ENCODE data around the gene FOXP1.
A peak's percentile ranks its signal among the peaks of the same experiment; 100 is the strongest.

The FOXP1 gene

DNA sequence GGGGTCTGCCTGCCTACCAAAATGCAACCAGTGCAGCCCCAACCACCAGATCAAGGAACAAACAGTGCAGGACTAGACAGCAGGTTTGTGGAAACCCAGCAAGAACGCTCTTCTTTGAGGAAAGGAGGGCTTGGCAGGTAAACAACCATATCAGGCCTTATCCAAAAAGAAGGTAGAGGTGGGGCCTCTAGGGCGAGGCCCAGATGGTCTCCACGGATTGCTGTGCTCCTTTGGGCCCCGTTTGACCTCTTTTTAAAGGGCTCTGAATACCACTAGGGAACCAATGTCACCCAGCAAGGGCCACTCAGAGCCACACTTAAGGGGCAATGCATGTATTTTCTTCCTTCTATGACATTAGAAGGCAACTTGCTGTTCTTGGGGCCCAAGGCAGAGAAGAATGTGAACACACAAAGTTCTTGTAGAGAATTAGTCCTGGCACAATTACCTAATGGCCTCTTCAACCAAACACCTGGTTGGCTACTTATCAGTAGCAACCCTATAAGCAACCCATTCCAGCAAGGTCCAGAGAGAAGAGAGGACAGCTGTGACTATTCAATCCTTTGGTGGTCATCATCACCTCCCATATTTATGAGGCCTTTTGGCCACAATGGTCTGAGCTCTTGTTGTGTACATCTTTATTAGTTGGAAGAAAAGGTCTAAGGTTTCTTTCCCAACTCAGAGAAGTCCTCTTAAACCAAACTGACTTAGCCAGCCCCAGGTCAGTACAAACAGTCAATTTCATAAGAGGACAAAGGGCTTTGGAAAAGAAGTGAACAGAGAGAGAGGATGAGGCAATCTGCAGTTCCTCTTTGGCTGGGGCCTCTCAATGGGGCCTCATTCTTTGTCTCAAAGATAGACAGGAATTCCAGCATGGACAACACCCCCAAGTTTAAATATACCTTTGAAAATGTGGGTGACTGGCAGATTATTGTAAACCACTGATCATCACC, 36.0 kb downstream of the FOXP1 start:
- peaks cover 15% of the 10 kb centered on the region for H3K4me1 ChIP-seq (ENCODE audit: control insufficient read depth, insufficient read depth, low read length)
- no peaks in the 10 kb centered on the region for H3K27me3 ChIP-seq (ENCODE audit: control insufficient read depth in 1 of 2, insufficient read depth in 2 of 2, low read length in 2 of 2)
- H3K27ac ChIP-seq (ENCODE audit: low read length): peak overlapping the region; percentile 19
- H3K9ac ChIP-seq (ENCODE audit: low read length in 2 of 2): no peak overlapping the region
- no peak overlapping the region for H3K4me3 ChIP-seq (ENCODE audit: low read length in 2 of 2)
- no peaks in the 10 kb centered on the region for H3K9me3 ChIP-seq (ENCODE audit: control insufficient read depth in 2 of 2, low read length in 2 of 2)
- no peaks in the 10 kb centered on the region for H3K36me3 ChIP-seq (ENCODE audit: control insufficient read depth in 2 of 2, insufficient read depth in 2 of 2, low read length in 2 of 2)

DNA sequence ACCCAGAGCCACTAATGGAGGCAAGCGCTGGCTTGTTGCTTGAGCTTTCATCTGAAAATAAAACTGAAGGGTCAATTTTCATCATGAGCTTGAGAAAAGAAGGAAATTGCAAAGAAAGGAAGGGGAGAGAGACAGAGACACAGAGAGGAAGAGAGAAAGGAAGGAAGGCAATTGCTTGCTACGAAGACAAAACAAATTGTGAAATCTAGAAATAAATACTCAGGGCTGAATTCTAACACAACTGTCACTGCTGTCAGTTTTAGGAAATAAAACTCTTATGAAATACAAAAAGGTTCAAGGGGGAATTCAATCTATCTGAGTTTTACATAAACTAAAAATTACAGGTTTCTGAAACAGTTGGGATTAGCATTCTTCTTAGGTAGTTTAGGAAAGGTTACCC, 36.7 kb downstream of the FOXP1 start:
- Histone ChIP-seq H3K27me3 (ENCODE audit: control insufficient read depth in 1 of 2, insufficient read depth in 2 of 2, low read length in 2 of 2) (no peaks in the 10 kb centered on the region), H3K9ac (ENCODE audit: low read length in 2 of 2) (no peak overlapping the region), H3K9me3 (ENCODE audit: control insufficient read depth in 2 of 2, low read length in 2 of 2) (no peaks in the 10 kb centered on the region), H3K4me3 (ENCODE audit: low read length in 2 of 2) (no peak overlapping the region), H3K27ac (ENCODE audit: low read length) (peak overlapping the region; percentile 19), H3K36me3 (ENCODE audit: control insufficient read depth in 2 of 2, insufficient read depth in 2 of 2, low read length in 2 of 2) (no peaks in the 10 kb centered on the region), H3K4me1 (ENCODE audit: control insufficient read depth, insufficient read depth, low read length) (peaks cover 20% of the 10 kb centered on the region)

GRCh38 chr3:71545330-71545729, 38.2 kb downstream of the FOXP1 start:
- no peak overlapping the region for H3K27ac ChIP-seq (ENCODE audit: low read length)
- no peaks in the 10 kb centered on the region for H3K36me3 ChIP-seq (ENCODE audit: control insufficient read depth in 2 of 2, insufficient read depth in 2 of 2, low read length in 2 of 2)
- H3K9ac ChIP-seq (ENCODE audit: low read length in 2 of 2): no peak overlapping the region
- H3K4me1 ChIP-seq (ENCODE audit: control insufficient read depth, insufficient read depth, low read length): peaks cover 30% of the 10 kb centered on the region
- H3K27me3 ChIP-seq (ENCODE audit: control insufficient read depth in 1 of 2, insufficient read depth in 2 of 2, low read length in 2 of 2): no peaks in the 10 kb centered on the region
- H3K9me3 ChIP-seq (ENCODE audit: control insufficient read depth in 2 of 2, low read length in 2 of 2): no peaks in the 10 kb centered on the region
- no peak overlapping the region for H3K4me3 ChIP-seq (ENCODE audit: low read length in 2 of 2)

DNA sequence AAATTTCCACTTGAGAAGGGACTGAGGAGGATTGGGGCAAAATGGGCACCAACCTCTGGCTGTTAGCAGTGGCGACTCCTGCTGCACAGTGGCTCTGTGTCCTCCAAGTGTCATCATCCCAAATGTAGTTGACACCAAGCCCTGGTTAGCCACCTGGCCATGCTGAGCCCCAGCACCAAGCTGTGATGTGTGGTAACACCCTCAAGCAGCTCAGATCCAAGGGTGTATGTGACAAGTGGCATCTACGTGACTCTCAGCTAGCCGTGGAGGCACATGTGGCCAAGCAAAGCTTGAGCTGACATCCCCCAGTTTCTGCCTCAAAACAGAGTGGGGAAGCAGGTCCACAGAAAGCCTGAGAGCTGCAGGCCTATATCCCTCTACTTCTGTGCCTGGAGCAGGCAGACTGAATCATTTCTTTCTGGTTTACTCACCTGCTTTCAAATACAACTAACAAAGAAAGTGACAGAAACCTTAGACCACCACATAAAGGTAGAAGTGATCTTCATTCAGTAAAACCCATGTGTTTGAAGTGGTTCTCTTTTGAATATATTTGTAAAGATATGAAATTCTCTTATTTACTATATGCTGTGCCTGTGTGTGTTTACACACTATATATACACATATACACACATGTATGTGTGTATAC, 40.0 kb downstream of the FOXP1 start:
- no peak overlapping the region for H3K9ac ChIP-seq (ENCODE audit: low read length in 2 of 2)

GRCh38 chr3:71542521-71543370, 40.8 kb downstream of the FOXP1 start:
- Histone ChIP-seq H3K4me1 (ENCODE audit: control insufficient read depth, insufficient read depth, low read length) (peaks cover 26% of the 10 kb centered on the region), H3K9ac (ENCODE audit: low read length in 2 of 2) (peak overlapping the region in 1 of 2 donors; percentile 52), H3K27me3 (ENCODE audit: control insufficient read depth in 1 of 2, insufficient read depth in 2 of 2, low read length in 2 of 2) (no peaks in the 10 kb centered on the region), H3K9me3 (ENCODE audit: control insufficient read depth in 2 of 2, low read length in 2 of 2) (no peaks in the 10 kb centered on the region), H3K27ac (ENCODE audit: low read length) (peak overlapping the region; percentile 72), H3K36me3 (ENCODE audit: control insufficient read depth in 2 of 2, insufficient read depth in 2 of 2, low read length in 2 of 2) (no peaks in the 10 kb centered on the region), H3K4me3 (ENCODE audit: low read length in 2 of 2) (peak overlapping the region; percentile 67 to 69)

More for the DNA sequence above, 40.0 kb downstream of the FOXP1 start:
- peak overlapping the region; percentile 67 to 69 for H3K4me3 ChIP-seq (ENCODE audit: low read length in 2 of 2)
- no peaks in the 10 kb centered on the region for H3K27me3 ChIP-seq (ENCODE audit: control insufficient read depth in 1 of 2, insufficient read depth in 2 of 2, low read length in 2 of 2)
- no peaks in the 10 kb centered on the region for H3K9me3 ChIP-seq (ENCODE audit: control insufficient read depth in 2 of 2, low read length in 2 of 2)
- no peaks in the 10 kb centered on the region for H3K36me3 ChIP-seq (ENCODE audit: control insufficient read depth in 2 of 2, insufficient read depth in 2 of 2, low read length in 2 of 2)
- H3K27ac ChIP-seq (ENCODE audit: low read length): peak overlapping the region; percentile 72
- H3K4me1 ChIP-seq (ENCODE audit: control insufficient read depth, insufficient read depth, low read length): peaks cover 26% of the 10 kb centered on the region

- H3K27me3 ChIP-seq (ENCODE audit: control insufficient read depth in 1 of 2, insufficient read depth in 2 of 2, low read length in 2 of 2): no peaks in the 10 kb centered on the region
- H3K4me1 ChIP-seq (ENCODE audit: control insufficient read depth, insufficient read depth, low read length): peaks cover 39% of the 10 kb centered on the region
- no peak overlapping the region for H3K27ac ChIP-seq (ENCODE audit: low read length)
Observed at GRCh38 chr3:71541313-71541712, 42.2 kb downstream of the FOXP1 start.

DNA sequence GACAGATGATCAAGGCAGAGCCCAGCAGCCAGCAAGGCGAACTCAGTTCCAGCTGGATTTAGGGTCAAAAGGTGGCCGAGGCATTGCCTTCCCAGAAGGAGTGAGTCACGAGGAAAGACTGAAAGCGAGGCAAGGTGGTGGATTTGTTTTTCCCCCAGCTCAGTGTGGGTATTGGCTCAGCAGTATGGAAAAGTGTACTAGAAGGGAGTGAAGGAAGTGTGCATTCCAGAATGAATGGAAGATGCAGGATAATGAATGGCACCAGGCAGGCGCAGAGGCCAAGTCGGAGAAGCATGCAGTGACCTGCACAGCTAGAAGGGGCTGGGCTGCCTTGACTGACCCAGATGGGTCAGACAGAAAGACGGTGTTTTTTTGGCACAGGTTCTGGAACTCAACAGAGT, 46.3 kb downstream of the FOXP1 start:
- no peaks in the 10 kb centered on the region for H3K9me3 ChIP-seq (ENCODE audit: control insufficient read depth in 2 of 2, low read length in 2 of 2)
- no peaks in the 10 kb centered on the region for H3K36me3 ChIP-seq (ENCODE audit: control insufficient read depth in 2 of 2, insufficient read depth in 2 of 2, low read length in 2 of 2)
- H3K9ac ChIP-seq (ENCODE audit: low read length in 2 of 2): no peak overlapping the region
- peak overlapping the region in 1 of 2 donors; percentile 35 for H3K4me3 ChIP-seq (ENCODE audit: low read length in 2 of 2)
- peak overlapping the region; percentile 67 for H3K27ac ChIP-seq (ENCODE audit: low read length)
- H3K4me1 ChIP-seq (ENCODE audit: control insufficient read depth, insufficient read depth, low read length): peaks cover 25% of the 10 kb centered on the region
- H3K27me3 ChIP-seq (ENCODE audit: control insufficient read depth in 1 of 2, insufficient read depth in 2 of 2, low read length in 2 of 2): no peaks in the 10 kb centered on the region

More at GRCh38 chr3:71541313-71541712, 42.2 kb downstream of the FOXP1 start:
- H3K9ac ChIP-seq (ENCODE audit: low read length in 2 of 2): no peak overlapping the region
- H3K36me3 ChIP-seq (ENCODE audit: control insufficient read depth in 2 of 2, insufficient read depth in 2 of 2, low read length in 2 of 2): no peaks in the 10 kb centered on the region
- no peak overlapping the region for H3K4me3 ChIP-seq (ENCODE audit: low read length in 2 of 2)
- no peaks in the 10 kb centered on the region for H3K9me3 ChIP-seq (ENCODE audit: control insufficient read depth in 2 of 2, low read length in 2 of 2)

DNA sequence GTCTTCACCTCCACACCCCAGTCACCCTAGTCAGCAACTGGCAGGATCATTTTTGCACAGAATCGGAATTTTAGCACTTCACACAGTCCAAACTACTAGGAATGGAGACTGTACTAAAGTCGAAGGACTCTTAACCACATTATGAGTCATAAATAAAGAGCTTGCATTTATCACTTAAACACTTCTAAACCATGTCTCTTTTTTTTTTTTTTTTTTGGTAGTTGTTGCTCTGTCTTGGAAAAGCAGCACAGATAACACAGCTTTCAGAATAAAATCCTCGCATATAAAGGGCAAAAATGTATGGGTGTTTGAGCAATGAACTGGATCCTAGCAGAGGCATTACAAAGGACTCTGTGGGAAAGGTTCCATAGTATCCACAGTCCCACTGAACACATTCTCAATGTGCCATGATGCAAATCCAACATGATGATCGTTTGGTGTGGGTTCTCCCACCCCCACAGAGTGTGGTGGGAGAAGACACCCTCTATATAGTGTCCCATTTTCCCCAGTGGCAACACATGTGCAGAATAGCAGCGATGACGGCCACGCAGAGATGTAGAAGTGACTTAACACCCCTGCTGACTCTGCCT, 47.1 kb downstream of the FOXP1 start:
- Histone ChIP-seq H3K4me1 (ENCODE audit: control insufficient read depth, insufficient read depth, low read length) (peaks cover 24% of the 10 kb centered on the region), H3K9ac (ENCODE audit: low read length in 2 of 2) (no peak overlapping the region), H3K9me3 (ENCODE audit: control insufficient read depth in 2 of 2, low read length in 2 of 2) (no peaks in the 10 kb centered on the region)

DNA sequence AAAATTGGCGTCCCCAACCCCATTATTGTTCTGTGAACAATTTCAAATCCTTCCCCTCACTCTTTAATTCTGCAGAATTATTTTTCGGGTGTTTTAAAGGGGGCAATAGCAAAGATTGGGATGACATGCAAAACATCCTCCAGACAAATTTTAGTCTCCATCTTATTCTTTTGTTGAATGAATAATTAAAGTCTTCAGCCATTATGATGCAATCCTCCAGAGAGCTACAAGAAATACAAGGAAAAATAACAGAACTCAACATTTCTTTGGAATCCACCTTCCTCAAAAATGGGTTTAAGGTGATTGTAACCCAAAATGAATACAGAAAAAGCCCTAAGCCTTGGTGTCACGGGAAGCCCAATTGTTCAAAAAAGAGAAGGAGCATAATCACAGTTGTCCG, 49.9 kb downstream of the FOXP1 start:
- no peak overlapping the region for H3K27ac ChIP-seq (ENCODE audit: low read length)
- H3K4me1 ChIP-seq (ENCODE audit: control insufficient read depth, insufficient read depth, low read length): peaks cover 13% of the 10 kb centered on the region
- H3K9ac ChIP-seq (ENCODE audit: low read length in 2 of 2): no peak overlapping the region

More for the DNA sequence above, 47.1 kb downstream of the FOXP1 start:
- Histone ChIP-seq H3K36me3 (ENCODE audit: control insufficient read depth in 2 of 2, insufficient read depth in 2 of 2, low read length in 2 of 2) (no peaks in the 10 kb centered on the region), H3K27me3 (ENCODE audit: control insufficient read depth in 1 of 2, insufficient read depth in 2 of 2, low read length in 2 of 2) (no peaks in the 10 kb centered on the region), H3K27ac (ENCODE audit: low read length) (peak overlapping the region; percentile 67), H3K4me3 (ENCODE audit: low read length in 2 of 2) (no peak overlapping the region)

More for the DNA sequence above, 49.9 kb downstream of the FOXP1 start:
- Histone ChIP-seq H3K27me3 (ENCODE audit: control insufficient read depth in 1 of 2, insufficient read depth in 2 of 2, low read length in 2 of 2) (no peaks in the 10 kb centered on the region), H3K9me3 (ENCODE audit: control insufficient read depth in 2 of 2, low read length in 2 of 2) (no peaks in the 10 kb centered on the region), H3K4me3 (ENCODE audit: low read length in 2 of 2) (no peak overlapping the region), H3K36me3 (ENCODE audit: control insufficient read depth in 2 of 2, insufficient read depth in 2 of 2, low read length in 2 of 2) (peaks cover 0 to 3% of the 10 kb centered on the region in 2 donors)

All from stomach smooth muscle (tissue), 2 donors.